GM18951 (cell line): Measurements from ENCODE around the gene POMGNT2.
"Not testable (repeated sequence)": the region's sequence is repeated elsewhere in the genome, so short reads cannot be mapped to it uniquely, and the experiment has no call there.

Experiments
- POLR2A ChIP-seq: IDR thresholded peaks from 4 replicates; pipeline ENCODE4 v1.6.1; 2011; ENCODE audit warnings: mild to moderate bottlenecking; ENCODE audit not compliant: insufficient read length, insufficient read depth; ENCODE audit errors: extremely low read depth
- in situ Hi-C: fragments of 300-500 bp; cut with MboI; formaldehyde crosslinking; loops from one replicate; pipeline ENCODE4 v1.12.0; 2022; ENCODE audit warnings: low sequenced_read_pairs, mixed read lengths, inconsistent platforms; ENCODE audit not compliant: unreplicated experiment

POMGNT2 gene

GRCh38 chr3:43076857-43077256 is 29.0 kb downstream of the POMGNT2 start:
- in situ Hi-C loops, result no loop called here
- no peak for TF ChIP-seq POLR2A

GRCh38 chr3:43075904-43076661 is 29.8 kb downstream of the POMGNT2 start:
- in situ Hi-C loops, result no loop called here

GRCh38 chr3:43074901-43075689 is 30.8 kb downstream of the POMGNT2 start:
- no peak for TF ChIP-seq POLR2A
- in situ Hi-C loops, result no loop called here

More at GRCh38 chr3:43075904-43076661, 29.8 kb downstream of the POMGNT2 start:
- no peak for TF ChIP-seq POLR2A

GRCh38 chr3:43074482-43074881 is 31.4 kb downstream of the POMGNT2 start:
- in situ Hi-C loops, result no loop called here
- TF ChIP-seq POLR2A, result no peak

GRCh38 chr3:43073836-43074220 is 32.1 kb downstream of the POMGNT2 start:
- TF ChIP-seq POLR2A, result no peak
- in situ Hi-C loops, result no loop called here

GRCh38 chr3:43073116-43073835 is 32.6 kb downstream of the POMGNT2 start:
- in situ Hi-C loops, result no loop called here
- TF ChIP-seq POLR2A, result no peak

GRCh38 chr3:43072361-43072760 is 33.5 kb downstream of the POMGNT2 start:
- in situ Hi-C loops, result no loop called here

GRCh38 chr3:43071313-43071893 is 34.5 kb downstream of the POMGNT2 start:
- in situ Hi-C loops, result no loop called here
- TF ChIP-seq POLR2A, result no peak

More at GRCh38 chr3:43072361-43072760, 33.5 kb downstream of the POMGNT2 start:
- no peak for TF ChIP-seq POLR2A

GRCh38 chr3:43070670-43071069 is 35.2 kb downstream of the POMGNT2 start:
- in situ Hi-C loops, result not testable (repeated sequence)

GRCh38 chr3:43063114-43063513 is 42.8 kb downstream of the POMGNT2 start:
- no peak for TF ChIP-seq POLR2A
- in situ Hi-C loops, result no loop called here

GRCh38 chr3:43062564-43063040 is 43.3 kb downstream of the POMGNT2 start:
- no peak for TF ChIP-seq POLR2A
- in situ Hi-C loops, result no loop called here

GRCh38 chr3:43062040-43062563 is 43.8 kb downstream of the POMGNT2 start:
- in situ Hi-C loops, result no loop called here
- no peak for TF ChIP-seq POLR2A
